Ovary (tissue), 3 donors: Measurements from ENCODE around the gene DGKD.

ENCODE experiments used
- EP300 ChIP-seq: sonication (generic); formaldehyde crosslinking; IDR thresholded peaks from one replicate; pipeline ENCODE4 v1.6.1; 2017; ENCODE audit warnings: antibody characterized with exemption
- POLR2A ChIP-seq: fragments of 450-650 bp; IDR thresholded peaks from one replicate; pipeline ENCODE4 v1.6.1; 2017; ENCODE audit warnings: antibody characterized with exemption, mild to moderate bottlenecking, moderate library complexity
- TF ChIP-seq, protein P1 (sequence below), 3 donors: fragments of 450-650 bp in 2 of 3; fragments of 200-600 bp in 1 of 3; IDR thresholded peaks; one replicate each; pipeline versions ENCODE4 v1.5.1 to v1.8.0; 2016 to 2022; ENCODE audit warnings: antibody characterized with exemption in 3 of 3, mild to moderate bottlenecking in 1 of 3
- donor health status: DM: no; HTN: no; CAD: no.

DNA sequence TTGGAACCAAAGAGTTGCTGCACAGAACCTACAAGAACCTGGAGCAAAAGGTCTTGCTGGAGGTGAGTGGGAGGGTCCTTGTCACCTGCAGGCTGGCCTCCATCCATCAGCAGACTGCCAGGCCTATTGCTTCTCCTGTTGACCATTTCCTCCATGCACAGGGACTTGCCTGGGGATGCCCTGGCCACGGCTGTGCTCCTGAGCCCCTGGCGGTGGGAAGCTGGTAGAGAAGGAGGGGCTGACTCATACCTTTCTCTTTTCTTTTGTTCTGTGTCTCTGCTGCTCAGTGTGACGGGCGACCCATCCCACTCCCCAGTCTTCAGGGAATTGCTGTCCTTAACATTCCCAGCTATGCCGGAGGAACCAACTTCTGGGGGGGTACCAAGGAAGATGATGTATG, 102.6 kb downstream of the DGKD start:
- TF ChIP-seq, protein P1, sequence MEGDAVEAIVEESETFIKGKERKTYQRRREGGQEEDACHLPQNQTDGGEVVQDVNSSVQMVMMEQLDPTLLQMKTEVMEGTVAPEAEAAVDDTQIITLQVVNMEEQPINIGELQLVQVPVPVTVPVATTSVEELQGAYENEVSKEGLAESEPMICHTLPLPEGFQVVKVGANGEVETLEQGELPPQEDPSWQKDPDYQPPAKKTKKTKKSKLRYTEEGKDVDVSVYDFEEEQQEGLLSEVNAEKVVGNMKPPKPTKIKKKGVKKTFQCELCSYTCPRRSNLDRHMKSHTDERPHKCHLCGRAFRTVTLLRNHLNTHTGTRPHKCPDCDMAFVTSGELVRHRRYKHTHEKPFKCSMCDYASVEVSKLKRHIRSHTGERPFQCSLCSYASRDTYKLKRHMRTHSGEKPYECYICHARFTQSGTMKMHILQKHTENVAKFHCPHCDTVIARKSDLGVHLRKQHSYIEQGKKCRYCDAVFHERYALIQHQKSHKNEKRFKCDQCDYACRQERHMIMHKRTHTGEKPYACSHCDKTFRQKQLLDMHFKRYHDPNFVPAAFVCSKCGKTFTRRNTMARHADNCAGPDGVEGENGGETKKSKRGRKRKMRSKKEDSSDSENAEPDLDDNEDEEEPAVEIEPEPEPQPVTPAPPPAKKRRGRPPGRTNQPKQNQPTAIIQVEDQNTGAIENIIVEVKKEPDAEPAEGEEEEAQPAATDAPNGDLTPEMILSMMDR (IDR thresholded peaks at IDR 0.05) = no peak
- TF ChIP-seq POLR2A (no peak), EP300 (no peak)
